ENCODE data around the gene SEC22B.
"Not testable (repeated sequence)": the region's sequence is repeated elsewhere in the genome, so short reads cannot be mapped to it uniquely, and the experiment has no call there.

Gene SEC22B

GRCh38 chr1:120176092-120176855 lies at the start of gene SEC22B:
Gene SEC22B, minus strand, starts transcription at chr1:120176520. Its CDS starts 139 bp downstream, at chr1:120176381.
- peak; percentile 92 for DNase-seq (ENCODE audit: low spot score)

- not testable (repeated sequence) for DNase-seq (ENCODE audit: low spot score)
Observed at GRCh38 chr1:120217933-120218332, 41.6 kb upstream of the SEC22B start.

GRCh38 chr1:120217175-120217929 lies 41.0 kb upstream of the SEC22B start:
- not testable (repeated sequence) for DNase-seq (ENCODE audit: low spot score)

- DNase-seq (ENCODE audit: low spot score) = not testable (repeated sequence)
Observed at GRCh38 chr1:120213606-120214005, 37.3 kb upstream of the SEC22B start.

DNA sequence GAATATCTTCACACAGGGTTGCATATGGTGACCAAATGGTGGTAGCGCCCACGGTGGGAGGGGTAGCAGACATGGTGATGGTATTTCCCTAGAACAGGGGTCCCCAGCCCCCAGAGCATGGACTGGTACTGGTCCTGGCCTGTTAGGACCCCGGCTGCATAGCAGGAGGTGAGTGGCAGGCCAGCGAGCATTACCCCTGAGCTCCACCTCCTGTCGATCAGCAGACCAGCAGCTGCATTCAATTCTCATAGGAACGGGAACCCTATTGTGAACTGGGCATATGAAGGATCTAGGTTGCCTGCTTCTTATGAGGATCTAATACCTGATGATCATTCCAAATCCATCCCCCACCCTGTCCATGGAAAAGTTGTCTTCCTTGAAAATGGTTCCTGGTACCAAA lies 34.4 kb upstream of the SEC22B start:
- DNase-seq (ENCODE audit: low spot score) = not testable (repeated sequence)

DNA sequence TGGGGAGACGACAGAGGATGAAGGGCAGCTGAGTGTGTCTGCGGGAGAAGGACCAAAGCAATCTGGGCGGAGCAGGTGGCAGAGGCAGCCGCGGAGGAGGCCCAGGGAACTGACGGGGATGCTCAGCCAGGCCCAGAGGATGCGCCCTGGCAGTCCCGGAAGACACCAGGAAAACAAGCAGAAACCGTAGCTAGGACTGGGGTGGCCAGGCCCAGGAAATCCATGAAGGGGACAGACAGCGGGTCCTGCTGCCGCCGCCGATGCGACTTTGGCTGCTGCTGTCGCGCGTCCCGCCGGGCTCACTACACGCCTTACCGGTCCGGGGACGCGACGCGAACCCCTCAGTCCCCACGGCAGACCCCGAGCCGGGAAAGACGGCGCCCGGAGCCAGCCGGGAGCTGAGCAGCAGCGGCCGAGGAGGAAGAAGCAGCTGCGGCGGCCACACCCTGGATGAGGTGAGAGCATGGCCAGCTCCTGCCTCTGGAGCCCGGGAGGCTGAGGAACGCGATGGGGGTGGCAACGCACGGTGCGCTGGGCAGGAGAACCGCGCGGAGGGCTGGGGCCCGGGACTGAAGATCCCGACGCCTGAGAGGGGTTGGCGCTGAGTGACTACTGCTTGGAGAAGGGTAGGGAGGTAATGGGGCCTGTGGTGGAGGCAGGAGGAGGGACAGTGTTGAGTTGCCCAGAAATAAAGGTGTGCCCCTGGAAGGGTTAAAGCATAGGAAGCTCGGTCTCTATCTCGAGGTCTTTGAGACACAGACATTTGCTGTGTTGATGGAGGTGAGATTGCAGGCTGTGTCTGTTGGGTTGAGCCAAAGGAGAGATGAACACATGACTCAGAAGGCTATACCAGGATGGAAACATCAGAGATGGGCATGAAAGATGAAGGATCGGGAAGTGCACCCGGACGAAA lies 20.8 kb upstream of the SEC22B start:
- not testable (repeated sequence) for DNase-seq (ENCODE audit: low spot score)

GRCh38 chr1:120188626-120189025 lies 12.3 kb upstream of the SEC22B start:
- DNase-seq (ENCODE audit: low spot score) = not testable (repeated sequence)

DNA sequence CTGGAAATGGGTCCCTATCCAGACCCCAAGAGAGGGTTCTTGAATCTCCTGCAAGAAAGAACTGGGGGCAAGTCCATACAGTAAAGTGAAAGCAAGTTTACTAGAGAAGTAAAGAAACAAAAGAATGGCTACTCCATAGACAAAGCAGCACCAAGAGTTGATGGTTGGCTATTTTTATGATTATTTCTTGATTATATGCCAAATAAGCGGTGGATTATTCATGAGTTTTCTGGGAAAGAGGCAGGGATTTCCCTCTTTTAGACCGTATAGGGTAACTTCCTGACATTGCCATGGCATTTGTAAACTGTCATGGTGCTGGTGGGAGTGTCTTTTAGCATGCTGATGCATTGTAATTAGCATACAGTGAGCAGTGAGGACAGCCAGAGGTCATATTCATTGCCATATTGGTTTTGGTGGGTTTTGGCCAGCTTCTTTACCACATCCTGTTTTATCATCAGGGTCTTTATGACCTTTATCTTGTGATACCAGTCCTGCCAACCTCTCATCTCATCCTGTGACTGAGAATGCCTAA lies 5.9 kb upstream of the SEC22B start:
- DNase-seq (ENCODE audit: low spot score) = not testable (repeated sequence)

DNA sequence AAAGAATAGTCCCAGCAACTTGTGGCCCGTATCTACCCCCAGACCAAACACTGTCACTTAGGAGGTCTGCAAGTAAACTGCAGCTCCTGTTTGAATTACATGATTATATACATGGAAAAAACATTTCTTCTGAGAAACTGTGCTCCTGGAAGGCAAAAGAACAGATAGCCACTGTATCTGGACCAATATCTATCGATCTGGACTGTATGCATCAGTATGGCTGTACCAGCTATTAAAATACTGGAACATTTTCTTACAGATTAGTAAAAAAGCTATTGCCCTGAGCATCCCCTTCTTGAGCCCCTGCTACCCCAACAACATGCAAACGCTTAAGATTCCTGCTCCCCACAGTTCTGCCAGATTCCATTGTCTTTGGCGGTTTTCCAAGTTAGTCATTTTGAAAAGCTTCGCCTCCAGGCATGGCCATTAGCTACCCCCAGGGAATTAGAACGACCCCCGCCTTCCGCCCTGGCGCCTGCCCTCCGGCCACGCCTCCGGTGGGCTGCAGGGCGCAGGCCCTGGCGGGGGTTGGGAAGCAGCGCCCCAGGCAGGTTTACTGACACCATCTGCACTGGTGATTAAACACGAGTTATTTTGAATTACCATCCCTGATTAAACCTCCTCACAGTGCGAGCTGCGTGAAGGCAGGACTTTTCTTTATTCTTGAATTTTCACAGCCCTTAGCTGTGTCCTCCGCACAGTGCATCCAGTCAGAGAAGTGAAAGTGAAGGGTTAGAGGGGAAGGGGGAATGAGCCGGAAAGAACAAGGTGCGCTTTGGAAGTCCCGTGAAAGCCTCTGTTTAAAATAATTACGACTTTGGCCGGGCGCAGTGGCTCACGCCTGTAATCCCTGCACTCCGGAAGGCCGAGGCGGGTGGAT lies 3.7 kb upstream of the SEC22B start:
- DNase-seq (ENCODE audit: low spot score) = not testable (repeated sequence)

GRCh38 chr1:120178799-120179756 lies 2.8 kb upstream of the SEC22B start:
- no peak for DNase-seq (ENCODE audit: low spot score)

DNA sequence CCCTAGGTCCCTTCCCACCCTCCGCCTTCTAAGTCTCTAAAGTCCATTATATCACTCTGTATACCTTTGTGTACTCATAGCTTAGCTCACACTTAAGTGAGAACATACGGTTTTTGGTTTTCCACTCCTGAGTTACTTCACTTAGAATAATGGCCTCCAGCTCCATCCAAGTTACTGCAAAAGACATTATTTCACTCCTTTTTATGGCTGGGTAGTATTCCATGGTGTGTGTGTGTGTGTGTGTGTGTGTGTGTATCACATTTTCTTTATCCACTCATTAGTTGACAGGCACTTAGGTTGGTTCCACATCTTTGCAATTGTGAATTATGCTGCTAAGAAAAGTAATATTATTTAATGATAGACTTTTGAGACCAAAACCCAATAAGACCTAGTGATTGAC lies 1.7 kb upstream of the SEC22B start:
- not testable (repeated sequence) for DNase-seq (ENCODE audit: low spot score)

GRCh38 chr1:120175688-120176087 lies 632 bp downstream of the SEC22B start:
- peak; percentile 16 for DNase-seq (ENCODE audit: low spot score)

GRCh38 chr1:120164761-120165160 lies 11.6 kb downstream of the SEC22B start:
- DNase-seq (ENCODE audit: low spot score) = not testable (repeated sequence)

GRCh38 chr1:120162015-120162414 lies 14.3 kb downstream of the SEC22B start:
- not testable (repeated sequence) for DNase-seq (ENCODE audit: low spot score)

DNA sequence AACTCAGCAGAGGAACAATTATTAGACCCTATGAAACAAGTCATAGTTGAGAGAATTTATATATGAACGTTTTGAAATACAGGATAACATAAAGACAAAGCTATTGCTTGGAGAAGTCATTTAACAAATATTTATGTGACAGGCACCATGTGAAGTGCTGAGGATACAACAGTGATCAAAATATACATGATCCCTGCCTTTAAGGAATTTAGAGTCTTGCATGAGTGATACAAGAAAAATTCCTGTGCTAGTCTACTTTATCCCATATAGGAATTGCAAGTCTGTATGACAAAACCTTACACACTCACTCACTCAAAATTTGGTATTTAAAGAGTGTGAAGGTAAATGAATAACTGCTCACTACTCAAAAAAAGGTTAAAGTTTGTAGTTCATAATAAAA lies 17.8 kb downstream of the SEC22B start:
- not testable (repeated sequence) for DNase-seq (ENCODE audit: low spot score)

DNA sequence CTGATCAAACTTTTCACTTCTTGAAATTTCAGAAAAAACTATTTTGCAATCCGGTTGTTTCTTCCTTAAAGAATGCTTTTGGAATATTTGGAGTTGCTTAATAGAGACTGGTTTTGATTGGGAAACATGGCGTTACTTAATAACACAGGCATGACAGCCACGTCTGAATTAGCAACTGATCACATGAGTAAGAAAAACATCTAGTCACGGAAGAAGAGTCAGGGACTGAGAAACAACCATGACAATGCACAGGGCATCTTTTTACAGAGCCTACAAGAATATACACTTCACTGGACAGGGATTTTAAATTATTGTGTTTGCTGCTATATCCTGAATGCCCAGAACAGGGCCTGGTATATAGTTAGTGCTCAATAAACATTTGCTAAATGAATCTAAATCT lies 18.2 kb downstream of the SEC22B start:
- not testable (repeated sequence) for DNase-seq (ENCODE audit: low spot score)

DNA sequence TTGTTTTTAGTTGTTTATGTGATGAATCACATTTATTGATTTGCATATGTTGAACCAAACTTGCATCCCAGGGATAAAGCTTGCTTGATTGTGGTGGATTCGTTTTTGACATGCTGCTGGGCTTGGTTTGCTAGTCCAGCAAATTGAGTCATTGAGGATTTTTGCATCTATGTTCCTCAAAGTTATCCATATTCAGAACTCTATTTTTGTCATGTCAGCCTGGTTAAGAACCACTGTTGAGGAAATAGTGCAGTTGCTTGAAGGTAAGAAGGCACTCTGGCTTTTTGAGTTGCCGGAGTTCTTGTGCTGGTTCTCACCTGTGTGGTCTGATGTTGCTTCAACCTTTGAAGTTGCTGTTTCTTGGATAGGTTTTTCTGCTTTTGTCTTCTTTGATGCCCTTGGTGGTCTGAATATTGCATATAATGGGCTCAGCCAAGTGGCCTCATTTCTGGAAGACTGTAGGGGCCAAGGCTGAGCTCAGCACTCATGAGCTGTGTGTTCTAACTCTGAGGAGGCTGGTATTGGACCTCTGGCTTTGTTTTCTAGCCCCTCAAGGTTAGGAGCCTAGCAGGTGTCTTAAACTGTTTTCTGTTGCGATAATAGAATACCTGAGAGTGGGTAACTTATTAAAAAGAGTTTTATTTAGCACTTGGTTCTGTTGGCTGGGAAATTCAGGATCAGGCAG lies 26.0 kb downstream of the SEC22B start:
- DNase-seq (ENCODE audit: low spot score) = not testable (repeated sequence)

GRCh38 chr1:120149420-120150059 lies 26.8 kb downstream of the SEC22B start:
- DNase-seq (ENCODE audit: low spot score) = not testable (repeated sequence)
